ENCODE measurements around the gene TOR4A. TPM values are rescaled to one million over a fixed set of nuclear protein-coding genes. Genes with fewer than 3 reads are reported as not detected.

Gene TOR4A
- total and polyA plus RNA-seq, 5 donors: 6.2 to 17.2 (median 12.9) TPM

DNA sequence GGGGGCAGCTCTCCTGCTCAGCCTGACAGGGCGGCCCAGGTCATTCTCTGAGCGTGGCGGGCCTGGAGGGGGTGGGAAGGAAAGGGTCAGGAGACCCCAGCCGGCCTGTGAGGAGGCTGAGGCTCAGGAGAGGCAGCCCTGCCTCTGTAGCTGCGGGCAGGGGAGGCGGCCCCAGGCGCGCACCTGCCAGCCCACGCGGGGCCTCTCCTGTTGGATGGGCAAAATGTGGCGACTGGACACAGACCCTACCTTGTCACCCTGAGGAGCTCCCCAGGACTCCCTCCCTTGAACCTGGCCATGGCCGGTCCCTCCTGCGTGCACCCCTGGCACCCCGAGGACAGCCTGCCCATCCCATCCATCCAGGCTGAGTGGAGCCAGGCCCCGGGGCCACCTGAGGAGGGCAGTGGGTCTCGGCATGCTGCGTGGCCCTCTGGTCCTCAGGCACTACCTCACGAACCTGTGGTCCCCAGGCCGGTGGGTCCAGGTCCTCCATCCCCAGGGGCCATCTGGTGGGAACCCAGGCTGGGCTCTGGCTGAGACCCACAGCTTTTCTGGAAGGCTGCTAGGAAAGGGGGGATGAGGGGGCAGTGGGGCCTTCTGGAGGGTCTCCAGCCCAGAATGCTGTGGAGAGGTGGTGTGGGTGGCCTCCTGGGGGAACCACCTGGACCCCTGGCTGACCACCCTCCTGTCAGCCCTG lies 39.6 kb downstream of the TOR4A start:
- peak in 2 of 3 donors; percentile 50 to 68 for DNase-seq
- Histone ChIP-seq H3K4me3 (ENCODE audit: low read length) (no peak overlapping the region), H3K9me3 (ENCODE audit: control insufficient read depth, low read length) (no peaks in the 10 kb centered on the region), H3K4me1 (ENCODE audit: control insufficient read depth, insufficient read depth, low read length) (no peaks in the 10 kb centered on the region), H3K27me3 (ENCODE audit: control insufficient read depth, insufficient read depth) (no peaks in the 10 kb centered on the region), H3K27ac (ENCODE audit: low read length) (no peak overlapping the region)
- ATAC-seq: no peak
- WGBS: 92% methylated on average over 19 of the region's 19 CpGs
- intact Hi-C loops (cut with DNase I): no loop called here

DNA sequence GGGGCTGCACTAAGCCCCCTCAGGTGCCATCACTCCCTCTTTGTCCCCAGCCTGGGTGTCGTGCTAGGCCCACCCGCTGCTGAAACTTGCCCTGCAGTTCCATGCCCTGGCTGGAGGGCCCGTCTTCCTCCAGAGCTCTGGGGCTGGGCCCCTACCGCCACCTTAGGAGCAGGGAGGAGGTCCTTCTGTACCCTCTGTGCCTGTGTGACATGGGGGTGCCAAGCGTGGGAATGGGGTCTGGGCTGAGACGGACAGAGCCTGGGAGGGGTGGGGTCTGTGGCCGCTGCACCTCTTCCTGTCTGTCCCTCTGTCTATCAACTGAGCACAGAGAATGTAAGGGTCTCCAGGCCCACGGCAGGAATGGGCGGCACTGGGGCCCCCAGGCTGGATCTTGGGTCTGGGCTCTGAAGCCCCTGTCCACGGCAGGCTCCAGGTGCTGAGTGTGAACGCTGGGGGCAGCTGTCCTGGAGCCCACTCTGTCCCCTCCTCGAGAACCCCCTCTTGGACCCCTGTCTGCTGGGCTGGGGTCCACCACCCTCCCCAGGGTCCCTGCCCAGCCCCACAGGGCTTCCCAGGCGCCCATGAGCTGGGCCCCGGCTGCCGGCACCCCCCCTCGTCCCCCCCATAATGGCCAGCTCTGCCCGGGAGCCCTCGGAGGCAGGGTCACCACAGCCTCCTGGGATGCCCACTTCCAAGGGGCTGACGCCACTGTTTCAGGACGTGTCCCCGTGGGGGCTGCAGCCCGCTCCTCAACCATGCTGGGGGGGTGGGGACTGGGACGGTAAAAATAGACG lies 40.4 kb downstream of the TOR4A start:
- no peaks in the 10 kb centered on the region for H3K9me3 ChIP-seq (ENCODE audit: control insufficient read depth, low read length)
- 69% methylated on average over 24 of the region's 24 CpGs for WGBS
- DNase-seq (peak in 2 of 3 donors; percentile 53 to 65), ATAC-seq (no peak)
- no peak overlapping the region for H3K27ac ChIP-seq (ENCODE audit: low read length)
- no peaks in the 10 kb centered on the region for H3K4me1 ChIP-seq (ENCODE audit: control insufficient read depth, insufficient read depth, low read length)
- H3K27me3 ChIP-seq (ENCODE audit: control insufficient read depth, insufficient read depth): no peaks in the 10 kb centered on the region
- intact Hi-C loops (cut with DNase I): no loop called here
- H3K4me3 ChIP-seq (ENCODE audit: low read length): no peak overlapping the region

DNA sequence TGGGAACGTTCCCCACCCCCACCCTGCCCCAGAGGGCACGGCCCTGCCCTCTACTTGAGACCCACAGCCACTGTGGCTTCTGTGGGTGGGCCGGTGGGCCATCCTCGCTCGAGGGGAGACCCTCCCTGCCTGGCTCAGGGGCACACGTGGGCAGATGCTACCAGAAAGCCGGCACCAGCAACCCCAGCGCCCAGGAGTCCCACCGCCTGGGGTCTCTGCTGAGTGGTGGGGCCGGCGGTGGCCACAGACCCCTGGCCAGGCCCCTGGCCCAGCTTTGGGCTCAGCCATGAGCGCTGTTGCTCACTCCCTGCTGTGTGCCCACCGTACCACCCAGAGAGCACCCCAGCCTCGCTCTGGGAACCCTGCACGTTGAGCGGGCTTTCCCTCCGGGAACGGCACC lies 41.1 kb downstream of the TOR4A start:
- peak in 1 of 2 donors; percentile 1 for ATAC-seq
- Histone ChIP-seq H3K27me3 (ENCODE audit: control insufficient read depth, insufficient read depth) (no peaks in the 10 kb centered on the region), H3K4me1 (ENCODE audit: control insufficient read depth, insufficient read depth, low read length) (no peaks in the 10 kb centered on the region), H3K9me3 (ENCODE audit: control insufficient read depth, low read length) (no peaks in the 10 kb centered on the region), H3K4me3 (ENCODE audit: low read length) (no peak overlapping the region), H3K27ac (ENCODE audit: low read length) (peak overlapping the region; percentile 49)
- peak in 2 of 3 donors; percentile 48 to 63 for DNase-seq
- 62% methylated on average over 18 of the region's 18 CpGs for WGBS
- intact Hi-C loops (cut with DNase I): no loop called here

DNA sequence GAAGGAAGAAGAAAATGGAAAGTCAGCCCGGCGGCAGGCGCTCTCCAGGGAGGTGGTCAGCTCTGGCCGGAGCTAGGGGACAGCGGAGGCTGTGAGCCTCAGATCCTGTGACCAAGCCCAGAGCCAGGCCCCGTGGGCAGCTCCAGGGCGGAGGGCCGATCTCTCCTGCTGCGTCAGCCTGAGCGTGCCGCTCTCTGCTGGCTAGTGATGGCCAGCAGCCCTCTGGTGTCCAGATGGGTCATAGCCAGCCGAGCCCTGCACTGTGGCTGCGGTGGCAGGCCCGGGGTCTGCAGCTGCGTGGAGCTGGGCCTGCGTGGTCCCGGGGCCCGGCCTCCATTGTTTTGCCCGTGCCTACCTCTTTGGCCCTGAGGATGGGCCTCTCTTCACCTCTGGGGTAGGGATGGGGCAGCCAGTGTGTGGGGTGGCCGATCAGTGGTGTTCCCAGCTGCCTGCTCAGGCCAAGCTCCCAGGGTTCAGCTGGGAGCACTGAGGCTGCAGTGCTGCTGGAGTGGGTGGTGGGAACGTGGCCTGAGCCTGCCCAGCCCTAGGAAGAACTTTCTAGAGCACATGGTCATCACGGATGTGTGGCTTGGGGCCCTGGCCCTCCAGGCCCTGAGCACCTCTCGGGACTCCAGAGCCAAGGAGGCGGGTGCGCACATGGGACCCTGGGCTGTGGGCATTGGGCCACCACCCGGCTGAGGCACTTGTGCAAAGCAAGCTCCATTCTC lies 41.6 kb downstream of the TOR4A start:
- H3K4me3 ChIP-seq (ENCODE audit: low read length): no peak overlapping the region
- WGBS: 56% methylated on average over 26 of the region's 26 CpGs
- no peaks in the 10 kb centered on the region for H3K27me3 ChIP-seq (ENCODE audit: control insufficient read depth, insufficient read depth)
- H3K9me3 ChIP-seq (ENCODE audit: control insufficient read depth, low read length): no peaks in the 10 kb centered on the region
- no peak overlapping the region for H3K27ac ChIP-seq (ENCODE audit: low read length)
- ATAC-seq: peak; percentile 69 to 75
- peak; percentile 80 to 93 (median 90) for DNase-seq
- intact Hi-C loops (cut with DNase I): no loop called here
- H3K4me1 ChIP-seq (ENCODE audit: control insufficient read depth, insufficient read depth, low read length): no peaks in the 10 kb centered on the region

DNA sequence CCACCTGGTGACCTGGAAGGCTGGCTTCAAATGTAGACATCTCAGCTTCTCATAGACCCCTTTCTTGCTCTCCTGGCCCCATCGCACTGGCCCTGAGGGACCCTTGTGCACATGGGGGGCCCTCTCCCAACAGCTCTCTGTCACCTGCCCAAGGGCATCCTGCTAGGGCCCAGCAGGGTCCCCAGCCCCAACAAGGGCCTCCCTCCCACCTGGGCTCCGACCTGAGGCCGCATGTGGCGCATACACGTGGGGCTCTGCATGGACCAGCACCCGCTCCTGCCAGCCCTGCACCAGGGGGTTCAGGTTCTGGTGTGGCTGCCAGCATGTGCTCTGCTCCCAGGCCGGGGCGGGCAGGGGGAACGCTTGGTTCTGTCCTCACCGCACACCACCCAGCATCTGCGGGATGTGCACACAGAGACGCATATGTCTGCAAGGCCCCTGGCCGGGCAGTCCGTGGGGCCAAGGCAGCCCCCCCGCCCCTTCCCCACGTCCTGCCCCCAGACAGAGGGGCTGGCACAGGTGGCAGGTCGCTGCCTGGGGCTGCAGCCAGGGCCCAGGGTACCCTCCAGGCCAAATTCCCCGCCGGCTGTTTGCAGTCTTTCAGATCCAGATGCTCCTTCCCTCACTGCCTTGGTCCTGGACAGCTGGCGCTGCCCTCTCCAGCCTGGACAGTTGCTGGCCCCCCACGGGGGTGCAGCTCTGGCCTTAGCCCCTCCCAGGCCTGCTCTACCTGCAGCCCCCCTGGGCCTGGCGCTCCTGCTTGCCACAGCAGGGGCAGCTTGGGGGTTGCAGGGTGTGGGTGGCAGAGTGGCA lies 42.4 kb downstream of the TOR4A start:
- H3K4me1 ChIP-seq (ENCODE audit: control insufficient read depth, insufficient read depth, low read length): no peaks in the 10 kb centered on the region
- intact Hi-C loops (cut with DNase I): loop anchor here in 1 of 4 donors (10.0 kb wide), 1 partner anchor 55 kb away; no protein-coding TSS in a partner anchor
- H3K4me3 ChIP-seq (ENCODE audit: low read length): no peak overlapping the region
- WGBS: 90% methylated on average over 22 of the region's 22 CpGs
- no peak overlapping the region for H3K27ac ChIP-seq (ENCODE audit: low read length)
- peak in 2 of 3 donors; percentile 50 to 62 for DNase-seq
- H3K9me3 ChIP-seq (ENCODE audit: control insufficient read depth, low read length): no peaks in the 10 kb centered on the region
- no peaks in the 10 kb centered on the region for H3K27me3 ChIP-seq (ENCODE audit: control insufficient read depth, insufficient read depth)
- no peak for ATAC-seq

DNA sequence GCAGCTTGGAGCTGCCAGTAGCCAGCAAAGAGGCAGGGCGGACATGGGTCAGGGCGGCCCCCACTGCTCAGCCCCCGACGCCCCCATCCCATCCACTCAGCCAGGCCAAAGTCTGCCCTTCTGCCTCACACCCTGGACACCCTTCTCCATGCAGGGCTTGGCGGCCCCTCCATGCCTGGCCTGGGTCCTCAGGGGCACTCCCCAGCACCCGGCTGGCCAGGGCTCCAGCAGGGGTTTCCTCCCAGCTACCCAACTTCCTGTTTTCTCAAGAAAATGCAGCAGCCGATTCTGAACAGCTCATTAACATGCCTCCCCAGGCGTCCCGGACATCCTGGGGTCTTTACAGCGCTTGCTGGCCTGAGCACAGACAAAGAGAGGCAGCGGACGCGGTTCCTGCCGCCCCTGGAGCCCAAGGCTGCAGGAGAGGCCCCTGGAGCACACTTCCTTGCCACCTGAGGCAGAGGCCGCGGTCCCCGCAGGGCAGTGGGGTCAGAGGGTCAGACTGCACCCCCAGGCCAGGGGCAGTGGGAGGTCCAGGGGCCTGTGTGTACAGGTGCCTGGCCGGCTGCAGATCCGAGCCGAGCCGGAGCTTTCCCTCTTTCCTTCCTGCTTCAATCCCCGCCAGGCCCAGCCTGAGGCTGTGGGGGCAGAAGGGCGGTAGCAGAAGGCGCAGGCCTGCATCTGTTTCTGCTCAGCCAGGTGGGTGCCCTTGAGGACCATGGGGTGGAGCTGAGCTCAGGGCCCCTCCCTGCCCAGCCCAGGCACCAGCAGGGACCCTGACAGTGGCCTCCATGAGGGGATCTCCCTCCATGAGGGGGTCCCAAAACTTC lies 43.2 kb downstream of the TOR4A start:
- DNase-seq (peak in 2 of 3 donors; percentile 62 to 70), ATAC-seq (peak in 1 of 2 donors; percentile 7)
- Histone ChIP-seq H3K9me3 (ENCODE audit: control insufficient read depth, low read length) (no peaks in the 10 kb centered on the region), H3K4me3 (ENCODE audit: low read length) (no peak overlapping the region), H3K4me1 (ENCODE audit: control insufficient read depth, insufficient read depth, low read length) (no peaks in the 10 kb centered on the region), H3K27me3 (ENCODE audit: control insufficient read depth, insufficient read depth) (no peaks in the 10 kb centered on the region), H3K27ac (ENCODE audit: low read length) (no peak overlapping the region)
- WGBS: 55% methylated on average over 24 of the region's 24 CpGs
- intact Hi-C loops (cut with DNase I): loop anchor here in 1 of 4 donors (10.0 kb wide), 1 partner anchor 54 kb away; no protein-coding TSS in a partner anchor

DNA sequence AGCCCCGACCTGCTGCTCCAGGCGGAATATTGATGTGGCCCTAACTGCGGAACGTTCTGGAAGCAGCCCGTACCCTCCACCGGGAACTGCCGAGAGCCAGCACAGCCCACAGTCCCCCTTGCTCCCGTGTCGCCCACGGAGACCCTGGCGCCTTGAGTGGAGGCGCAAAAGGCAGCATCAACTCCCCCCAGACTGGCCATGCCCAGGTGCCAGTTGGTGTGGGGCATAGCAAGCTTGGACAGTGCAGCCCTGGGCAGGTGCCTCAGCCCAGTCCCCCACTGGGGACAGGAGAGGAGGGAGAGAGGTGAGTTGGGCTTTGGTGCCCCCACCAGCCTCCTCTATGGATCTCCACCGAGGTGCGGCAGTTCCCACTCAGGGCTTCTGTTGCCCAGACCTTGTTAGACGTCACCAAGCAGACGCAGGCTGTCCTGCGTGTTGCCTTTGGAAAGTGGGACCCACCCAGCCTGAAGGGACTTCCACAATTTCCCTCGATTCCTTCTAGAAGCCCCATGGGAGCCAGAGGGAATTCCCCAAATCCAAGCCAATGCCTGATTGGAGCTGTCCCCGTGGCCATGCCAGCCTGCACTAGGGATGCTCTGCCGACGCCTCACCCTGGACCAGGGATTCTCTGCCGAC lies 44.3 kb downstream of the TOR4A start:
- intact Hi-C loops (cut with DNase I): loop anchor here in 1 of 4 donors (10.0 kb wide), 1 partner anchor 53 kb away; no protein-coding TSS in a partner anchor
- no peaks in the 10 kb centered on the region for H3K9me3 ChIP-seq (ENCODE audit: control insufficient read depth, low read length)
- no peak overlapping the region for H3K4me3 ChIP-seq (ENCODE audit: low read length)
- DNase-seq: no peak
- no peak overlapping the region for H3K27ac ChIP-seq (ENCODE audit: low read length)
- H3K27me3 ChIP-seq (ENCODE audit: control insufficient read depth, insufficient read depth): no peaks in the 10 kb centered on the region
- no peaks in the 10 kb centered on the region for H3K4me1 ChIP-seq (ENCODE audit: control insufficient read depth, insufficient read depth, low read length)
- ATAC-seq: no peak
- 88% methylated on average over 22 of the region's 22 CpGs for WGBS

DNA sequence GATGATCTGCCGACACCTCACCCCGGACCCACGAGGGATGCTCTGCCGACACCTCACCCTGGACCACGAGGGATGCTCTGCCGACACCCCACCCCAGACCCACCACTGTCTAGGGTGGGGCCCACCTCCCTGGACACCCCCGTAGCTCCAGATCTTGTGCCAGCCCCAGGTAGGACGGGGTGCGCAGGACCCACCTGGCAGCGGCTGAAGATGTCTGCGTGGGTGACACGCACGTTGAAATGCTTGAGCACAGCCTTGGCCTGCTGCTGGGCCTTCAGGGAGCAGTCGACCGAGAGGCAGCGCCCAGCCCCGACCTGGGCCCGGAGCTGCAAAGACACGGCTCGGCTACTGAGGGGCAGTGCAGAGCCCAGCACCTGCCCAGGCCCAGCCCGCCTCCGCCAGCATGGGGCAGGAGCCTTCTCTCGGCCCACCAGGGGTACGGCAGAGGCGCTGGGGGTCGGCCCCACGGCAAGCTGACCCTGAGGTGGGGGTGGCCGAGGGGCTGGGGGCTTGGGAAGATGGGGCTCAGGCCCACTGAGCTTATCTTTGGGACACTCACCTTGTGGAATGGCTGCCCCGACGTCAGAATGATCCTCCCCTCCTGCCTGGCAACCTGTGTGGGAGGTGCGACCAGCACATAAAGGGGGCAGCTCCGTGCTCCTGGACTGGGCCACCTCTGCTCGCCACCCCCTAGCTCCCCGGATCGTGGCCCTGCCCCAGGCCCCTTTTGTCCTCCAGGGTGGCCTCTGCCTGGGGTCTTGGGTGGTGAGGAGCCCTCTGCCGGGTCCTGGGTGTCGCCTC lies 46.2 kb downstream of the TOR4A start:
- H3K27me3 ChIP-seq (ENCODE audit: control insufficient read depth, insufficient read depth): no peaks in the 10 kb centered on the region
- intact Hi-C loops (cut with DNase I): loop anchor here in 1 of 4 donors (10.0 kb wide), 1 partner anchor 51 kb away; no protein-coding TSS in a partner anchor
- no peak overlapping the region for H3K4me3 ChIP-seq (ENCODE audit: low read length)
- H3K27ac ChIP-seq (ENCODE audit: low read length): no peak overlapping the region
- no peaks in the 10 kb centered on the region for H3K9me3 ChIP-seq (ENCODE audit: control insufficient read depth, low read length)
- WGBS: 95% methylated on average over 37 of the region's 37 CpGs
- H3K4me1 ChIP-seq (ENCODE audit: control insufficient read depth, insufficient read depth, low read length): no peaks in the 10 kb centered on the region
- DNase-seq: peak in 2 of 3 donors; percentile 40 to 58
- ATAC-seq: no peak

DNA sequence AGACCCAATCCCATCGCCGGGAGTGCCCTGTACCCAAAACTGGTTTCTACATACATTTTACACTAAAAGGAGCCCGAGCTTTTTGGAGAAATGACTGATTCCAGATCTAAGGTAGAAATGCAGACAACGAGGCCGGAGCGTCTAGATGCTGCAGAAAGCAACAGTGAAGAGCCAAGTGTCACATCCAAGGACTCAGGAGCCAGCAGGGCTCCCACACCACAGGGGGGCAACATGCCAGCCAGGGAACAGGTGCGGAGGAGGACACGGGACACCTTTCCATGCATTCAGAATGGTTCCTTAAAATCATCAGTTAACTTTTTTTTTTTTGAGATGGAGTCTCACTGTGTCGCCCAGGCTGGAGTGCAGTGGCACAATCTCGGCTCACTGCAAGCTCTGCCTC lies 47.6 kb downstream of the TOR4A start:
- Histone ChIP-seq H3K27ac (ENCODE audit: low read length) (no peak overlapping the region), H3K4me3 (ENCODE audit: low read length) (no peak overlapping the region), H3K4me1 (ENCODE audit: control insufficient read depth, insufficient read depth, low read length) (no peaks in the 10 kb centered on the region), H3K27me3 (ENCODE audit: control insufficient read depth, insufficient read depth) (no peaks in the 10 kb centered on the region), H3K9me3 (ENCODE audit: control insufficient read depth, low read length) (no peaks in the 10 kb centered on the region)
- DNase-seq (no peak), ATAC-seq (no peak)
- WGBS: 97% methylated on average over 10 of the region's 10 CpGs
- intact Hi-C loops (cut with DNase I): loop anchor here in 1 of 4 donors (10.0 kb wide), 1 partner anchor 50 kb away; no protein-coding TSS in a partner anchor

Data from right cardiac atrium (tissue), 5 donors.